Measurements from ENCODE around the gene STAT6.
"Not testable (repeated sequence)": the region's sequence is repeated elsewhere in the genome, so short reads cannot be mapped to it uniquely, and the experiment has no call there.

The STAT6 gene

DNA sequence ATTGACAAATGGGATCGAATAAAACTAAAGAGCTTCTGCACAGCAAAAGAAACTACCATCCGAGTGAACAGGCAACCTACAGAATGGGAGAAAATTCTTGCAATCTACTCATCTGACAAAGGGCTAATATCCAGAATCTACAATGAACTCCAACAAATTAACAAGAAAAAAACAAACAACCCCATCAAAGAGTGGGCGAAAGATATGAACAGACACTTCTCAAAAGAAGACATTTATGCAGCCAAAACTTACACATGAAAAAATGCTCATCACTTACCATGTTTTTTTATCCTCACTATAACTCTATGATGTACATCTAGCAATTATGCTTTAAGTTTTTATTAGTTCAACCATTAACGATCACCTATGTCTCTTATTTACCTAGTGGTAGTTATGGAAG, 57.3 kb downstream of the STAT6 start:
- DNase-seq (ENCODE audit: low read depth, low spot score) = not testable (repeated sequence)

DNA sequence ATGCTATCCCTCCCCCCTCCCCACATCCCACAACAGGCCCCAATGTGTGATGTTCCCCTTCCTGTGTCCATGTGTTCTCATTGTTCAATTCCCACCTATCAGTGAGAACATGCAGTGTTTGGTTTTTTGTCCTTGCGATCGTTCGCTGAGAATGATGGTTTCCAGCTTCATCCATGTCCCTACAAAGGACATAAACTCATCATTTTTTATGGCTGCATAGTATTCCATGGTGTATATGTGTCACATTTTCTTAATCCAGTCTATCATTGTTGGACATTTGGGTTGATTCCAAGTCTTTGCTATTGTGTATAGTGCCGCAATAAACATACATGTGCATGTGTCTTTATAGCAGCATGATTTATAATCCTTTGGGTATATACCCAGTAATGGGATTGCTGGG, 58.0 kb downstream of the STAT6 start:
- not testable (repeated sequence) for DNase-seq (ENCODE audit: low read depth, low spot score)

DNA sequence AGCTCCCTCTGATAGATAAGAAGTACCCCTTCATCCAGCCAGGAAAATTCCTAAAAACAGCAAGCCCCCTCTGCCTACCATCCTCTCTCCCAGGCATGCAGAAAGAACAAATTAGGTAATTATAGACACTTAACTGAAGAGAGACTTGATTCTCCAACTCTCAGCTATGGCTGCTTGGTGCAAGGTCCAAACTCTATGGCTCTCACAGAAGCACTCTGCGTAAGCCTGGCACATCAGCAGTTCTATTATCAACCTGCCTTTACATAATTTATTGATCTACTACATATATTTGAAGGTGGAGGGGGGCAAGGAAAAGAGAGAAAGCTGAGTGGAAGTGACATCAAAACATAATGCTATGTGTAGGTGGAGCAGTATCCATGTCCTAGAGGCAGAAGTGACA, 60.2 kb downstream of the STAT6 start:
- no peak for DNase-seq (ENCODE audit: low read depth, low spot score)

DNA sequence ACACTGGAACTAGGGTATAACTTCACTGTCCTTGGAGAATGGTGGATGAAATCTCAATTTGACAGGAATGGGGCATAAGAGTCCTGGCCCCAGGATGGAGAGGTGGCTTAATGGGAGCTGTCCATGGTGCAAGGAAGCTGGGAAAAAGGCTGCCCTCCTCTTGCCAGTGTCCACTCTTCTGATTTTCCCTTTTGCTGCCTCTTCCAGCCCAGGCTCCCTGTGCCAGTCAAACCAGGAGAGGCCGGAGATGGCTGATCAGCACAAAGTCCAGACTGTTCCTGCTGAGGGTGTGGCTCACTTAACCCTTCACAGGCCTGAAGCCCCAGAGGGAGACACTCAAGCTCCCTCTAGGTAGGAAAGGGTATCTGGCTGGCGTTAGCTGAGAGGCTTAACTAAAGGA, 61.3 kb downstream of the STAT6 start, which contains the start of gene MYO1A:
Gene MYO1A, minus strand, starts transcription at position 240 of the 400 bp plus-strand sequence. CDS start 1,806 bp downstream, outside the sequence.
- no peak for DNase-seq (ENCODE audit: low read depth, low spot score)

DNA sequence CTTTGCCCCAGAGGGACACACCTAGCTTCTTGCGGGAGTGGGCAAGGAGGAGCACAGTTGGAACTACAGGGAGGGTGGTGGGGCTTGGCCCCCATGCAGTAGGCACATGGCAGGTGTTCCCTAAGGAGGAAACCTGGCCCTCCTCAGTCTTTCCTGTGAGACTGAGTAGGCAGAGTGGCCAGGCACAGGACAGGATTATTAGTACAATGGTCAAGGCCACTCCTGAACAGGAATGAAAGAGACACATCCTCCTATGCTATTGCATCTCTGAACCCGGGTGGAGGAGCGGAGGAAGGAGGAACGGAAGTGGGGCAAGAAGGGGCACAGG, 62.1 kb downstream of the STAT6 start:
- DNase-seq (ENCODE audit: low read depth, low spot score) = no peak

DNA sequence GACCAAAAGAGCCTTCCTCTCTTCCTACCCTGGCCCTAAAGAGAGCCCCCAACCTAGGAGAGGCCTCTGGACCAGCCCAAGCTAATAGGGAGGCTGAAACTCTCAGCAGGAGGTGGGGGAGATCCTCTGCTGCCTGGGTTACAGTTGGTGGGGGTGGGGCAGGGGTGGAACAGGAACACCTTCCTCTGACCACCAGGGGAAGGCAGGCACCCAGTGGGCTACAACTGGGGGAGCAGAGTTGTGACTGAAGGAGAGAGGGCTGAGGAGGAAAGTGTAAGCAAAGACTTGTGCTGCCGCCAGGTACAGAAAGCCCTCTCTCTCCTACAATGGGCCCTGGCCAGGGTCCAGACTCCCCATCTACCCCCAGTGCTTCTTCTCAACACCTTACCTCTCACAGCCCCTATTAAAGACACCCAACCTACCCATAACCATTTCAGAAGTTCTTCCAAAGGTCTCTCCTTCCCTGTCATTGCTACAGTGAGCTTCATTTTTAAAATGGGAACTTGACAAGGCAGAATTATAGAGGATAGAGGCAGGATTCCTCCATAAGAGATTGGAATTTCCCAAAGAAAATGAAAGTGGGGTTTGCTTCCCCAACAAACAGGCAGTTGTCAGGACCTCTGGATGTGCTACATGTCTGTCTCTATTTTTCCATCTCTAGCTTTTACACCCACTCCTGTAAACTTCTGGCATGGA, 62.6 kb downstream of the STAT6 start:
- DNase-seq (ENCODE audit: low read depth, low spot score) = no peak

DNA sequence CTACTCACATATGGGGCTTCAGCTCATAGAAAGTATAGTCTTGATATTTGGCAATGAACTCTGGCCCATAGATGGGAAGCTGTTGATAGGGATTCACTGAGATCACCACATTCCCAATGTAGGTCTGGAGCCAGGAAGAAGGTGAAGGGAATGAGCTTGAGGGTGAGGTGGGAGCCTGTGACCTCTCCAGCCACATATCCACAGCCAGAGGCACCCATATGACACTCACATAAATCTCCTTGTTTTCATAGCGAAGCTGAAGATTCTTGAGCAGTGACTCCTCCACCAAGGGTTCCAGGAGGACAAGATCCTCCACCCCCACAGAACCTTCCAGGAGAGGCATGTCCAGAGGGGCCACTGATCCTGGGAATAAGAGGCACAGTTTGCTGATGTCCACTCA, 63.2 kb downstream of the STAT6 start:
- DNase-seq (ENCODE audit: low read depth, low spot score) = no peak

DNA sequence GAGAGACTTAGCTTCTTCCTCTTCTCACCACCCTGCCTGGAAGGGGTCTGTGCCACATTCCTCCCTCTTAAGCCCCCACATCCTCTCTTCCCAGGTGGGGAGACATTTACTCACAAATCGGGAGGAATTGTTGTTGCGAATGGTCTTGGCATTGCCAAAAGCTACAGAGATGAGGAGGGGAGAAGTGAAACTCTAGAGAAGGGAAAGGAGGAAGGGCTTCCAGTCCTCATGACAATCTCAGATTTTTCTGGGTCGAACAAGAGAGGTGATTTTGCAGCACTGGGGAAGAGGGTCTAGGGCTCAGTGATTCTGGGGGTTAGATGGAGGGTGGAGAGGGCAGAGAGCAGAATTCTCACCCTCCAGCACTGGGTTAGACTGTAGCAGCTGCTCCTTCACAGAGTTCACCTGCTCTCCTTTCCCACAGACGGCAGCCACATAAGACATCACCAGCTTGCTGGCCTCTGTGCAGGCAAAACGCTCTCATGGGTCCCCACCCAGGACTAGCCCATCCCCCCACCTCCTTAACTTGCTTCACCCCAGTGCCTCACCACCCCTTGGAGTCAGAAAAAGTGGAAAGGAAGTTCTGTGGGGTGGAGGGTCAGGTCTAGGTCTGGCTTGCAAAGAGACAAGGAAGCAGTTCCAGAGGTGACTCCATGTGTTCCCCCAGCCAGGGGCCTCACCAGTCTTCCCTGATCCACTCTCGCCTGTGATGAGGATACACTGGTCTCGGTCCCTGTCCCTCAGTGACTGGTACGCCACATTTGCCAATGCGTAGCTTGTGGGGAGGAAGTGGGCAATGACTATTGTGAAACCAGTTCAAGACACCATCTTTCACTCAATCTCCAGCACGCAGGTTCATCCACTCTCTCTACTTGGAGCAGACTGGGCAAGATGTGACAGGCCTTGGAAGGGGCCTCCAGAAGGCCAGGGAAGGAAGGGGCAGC, 63.9 kb downstream of the STAT6 start:
- no peak for DNase-seq (ENCODE audit: low read depth, low spot score)

DNA sequence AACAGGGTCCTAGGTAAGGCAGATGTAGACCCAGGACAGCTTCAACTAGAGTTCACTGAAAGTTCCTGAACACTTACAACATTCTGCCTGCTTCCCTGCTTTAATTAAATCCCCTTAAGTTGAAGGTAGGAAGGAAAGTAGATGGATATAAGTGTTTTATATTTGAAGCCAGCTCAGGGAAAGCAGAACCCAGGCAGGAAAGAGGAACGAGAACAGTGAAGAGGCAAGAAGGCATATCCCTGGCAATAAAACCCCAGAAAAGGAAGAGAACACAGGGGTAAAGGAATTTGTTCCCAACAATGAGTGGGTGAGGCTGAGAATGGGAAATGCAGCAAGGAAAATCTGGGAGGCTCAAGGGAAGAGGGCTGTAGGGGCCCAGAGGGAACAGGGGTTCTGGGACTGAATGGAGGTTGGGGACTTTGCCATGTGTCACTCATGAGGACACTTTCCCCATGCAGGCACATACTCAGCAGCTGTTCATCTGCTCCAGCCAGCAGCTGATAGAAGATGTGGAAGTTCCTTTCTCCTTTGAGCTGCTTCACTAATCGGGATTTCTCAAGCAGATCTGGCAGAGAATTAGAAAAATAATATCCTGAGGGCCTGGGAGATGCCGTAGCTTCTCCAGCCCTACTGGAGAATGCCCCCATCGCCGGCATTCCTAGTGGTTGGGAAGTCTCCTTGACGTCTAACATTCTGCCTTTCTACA, 64.9 kb downstream of the STAT6 start:
- no peak for DNase-seq (ENCODE audit: low read depth, low spot score)

All from iPS DF 19.7 (cell line).